NCI-H2227 (cell line): ENCODE measurements around the gene AXIN2.
"Not testable (repeated sequence)": the region's sequence is repeated elsewhere in the genome, so short reads cannot be mapped to it uniquely, and the experiment has no call there.

Experiments used
- DNase-seq: peaks from one replicate; lab custom pipeline; 2025; ENCODE audit not compliant: unreplicated experiment; lab: John Stamatoyannopoulos, UW

The AXIN2 gene

GRCh38 chr17:65523853-65524664 lies 37.4 kb downstream of the AXIN2 start:
- DNase-seq, result no peak

DNA sequence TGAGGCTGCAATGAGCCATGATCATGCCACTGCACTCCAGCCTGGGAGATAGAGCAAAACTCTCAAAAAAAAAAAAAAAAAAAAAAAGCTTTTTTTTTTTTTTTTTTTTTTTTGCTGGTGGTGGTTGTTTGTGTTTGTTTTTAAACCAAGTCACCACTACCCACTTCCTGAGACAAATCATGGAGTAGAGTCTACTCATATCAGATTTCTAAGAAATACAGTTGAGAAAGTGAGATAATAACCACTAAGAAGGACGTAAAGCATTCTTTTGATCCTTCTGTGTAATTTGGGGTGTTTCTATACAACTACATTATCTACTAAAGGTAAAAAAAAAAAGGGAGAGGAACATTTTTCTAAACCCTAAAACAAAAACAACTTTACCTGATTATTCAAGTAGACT lies 38.0 kb downstream of the AXIN2 start:
- no peak for DNase-seq

- no peak for DNase-seq
Observed at GRCh38 chr17:65522751-65523404, 38.6 kb downstream of the AXIN2 start.

- peak; percentile 12 for DNase-seq
Observed at GRCh38 chr17:65519462-65519861, 42.0 kb downstream of the AXIN2 start.

- DNase-seq, result no peak
Observed at GRCh38 chr17:65518256-65518655, 43.2 kb downstream of the AXIN2 start.

DNA sequence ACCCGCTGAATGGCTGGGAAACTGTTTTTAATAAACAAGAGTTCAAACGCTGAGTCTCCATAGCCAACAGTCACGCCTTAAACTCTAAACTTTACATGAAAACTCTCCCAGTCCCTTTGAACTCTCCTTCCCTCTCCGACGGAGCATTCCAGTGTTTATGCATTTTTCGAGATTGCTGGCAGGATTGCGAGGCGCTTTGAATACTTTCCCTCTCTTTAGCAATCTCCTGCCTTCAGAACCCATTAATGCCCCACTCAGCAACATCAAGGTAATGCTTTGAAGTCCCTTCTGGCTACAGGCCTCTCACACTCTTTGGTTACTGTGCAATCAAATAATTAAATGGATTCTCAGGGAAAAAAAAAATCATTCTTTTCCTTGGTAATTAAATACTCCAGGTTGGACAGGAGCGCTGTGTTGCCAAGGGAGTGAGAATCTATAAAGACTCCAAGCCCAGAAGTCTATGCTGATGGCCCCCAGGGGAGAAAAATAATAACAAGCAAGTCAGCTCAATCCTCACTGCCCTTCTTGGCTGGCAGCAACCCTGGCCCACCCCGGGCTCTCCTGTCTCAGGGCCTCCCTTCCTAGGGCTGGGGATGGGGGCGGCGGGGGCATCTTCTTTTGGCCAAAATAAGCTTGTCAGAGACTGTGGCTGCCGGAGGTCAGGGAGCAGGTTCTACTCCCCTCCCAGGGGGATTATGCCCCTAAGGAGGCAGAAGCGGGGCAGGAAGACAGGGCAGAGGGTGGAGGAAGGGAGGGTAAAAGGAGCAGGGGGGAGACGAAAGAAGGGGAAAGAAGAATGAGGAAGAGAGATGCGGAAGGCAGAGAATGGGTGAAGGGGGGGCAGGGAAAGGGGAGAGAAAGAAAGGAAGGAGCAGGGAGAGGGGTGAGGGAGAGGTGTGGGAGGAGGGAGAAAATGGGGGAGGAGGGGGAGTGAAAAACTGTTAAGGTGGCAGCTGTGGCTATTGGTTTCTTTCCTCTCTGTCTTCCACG lies 45.2 kb downstream of the AXIN2 start:
- DNase-seq, result peak; percentile 48

GRCh38 chr17:65515512-65515911 lies 45.9 kb downstream of the AXIN2 start:
- DNase-seq, result no peak

GRCh38 chr17:65514541-65514940 lies 46.9 kb downstream of the AXIN2 start:
- no peak for DNase-seq

DNA sequence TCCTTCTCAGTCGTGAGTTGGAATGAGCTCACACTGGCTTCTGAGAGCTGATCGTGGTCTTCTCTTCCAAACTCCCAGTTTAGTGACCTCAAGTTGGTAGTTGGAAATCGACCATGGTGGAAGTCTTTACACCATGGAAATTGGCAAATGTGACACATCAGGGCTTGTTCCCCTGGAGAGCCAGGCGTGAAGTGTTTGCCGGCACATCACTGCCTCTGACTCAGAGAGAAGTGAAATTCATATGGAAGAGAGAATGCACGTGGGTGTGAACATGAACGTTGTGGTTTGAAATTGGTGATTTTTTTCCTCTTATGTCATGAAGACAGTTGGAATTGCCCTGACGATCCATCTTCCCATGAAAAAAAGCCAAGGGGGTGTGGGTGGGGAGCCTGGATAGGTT lies 47.4 kb downstream of the AXIN2 start:
- no peak for DNase-seq

DNA sequence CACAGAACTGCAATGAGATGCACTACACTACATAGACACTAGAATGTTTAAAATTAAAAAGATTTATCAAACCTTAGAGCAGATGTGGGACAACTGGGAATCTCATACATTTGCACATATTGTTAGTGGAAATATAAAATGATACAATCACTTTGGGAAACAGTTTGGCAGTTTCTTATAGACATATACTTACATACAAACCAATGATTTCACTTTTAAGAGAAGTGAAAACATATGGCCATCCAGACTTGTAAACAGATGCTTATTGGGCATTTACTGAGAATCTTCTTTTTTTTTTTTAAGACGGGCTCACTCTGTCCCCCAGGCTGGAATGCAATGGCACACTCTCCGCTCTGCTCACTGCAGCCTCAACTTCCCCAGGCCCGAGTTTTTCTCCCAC lies 50.1 kb downstream of the AXIN2 start:
- DNase-seq, result no peak

DNA sequence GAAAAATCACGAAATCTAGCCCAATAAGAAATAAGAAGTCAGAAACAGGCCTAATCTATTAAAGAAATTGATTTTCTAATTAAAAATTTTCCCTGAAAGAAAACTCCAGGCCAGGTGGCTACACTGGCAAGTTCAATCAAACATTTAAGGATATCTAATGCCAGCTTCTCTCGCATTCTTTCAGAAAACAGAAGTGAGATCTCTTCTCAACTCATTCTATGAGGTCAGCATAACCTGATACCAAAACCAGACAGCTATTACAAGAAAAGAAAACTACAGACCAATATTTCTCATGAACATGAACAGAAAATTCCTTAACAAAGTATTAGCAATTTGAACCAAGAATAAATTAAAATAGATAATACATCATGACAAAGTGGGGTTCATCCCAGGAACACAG lies 52.4 kb downstream of the AXIN2 start:
- DNase-seq, result no peak

GRCh38 chr17:65504673-65505072 lies 56.8 kb downstream of the AXIN2 start:
- not testable (repeated sequence) for DNase-seq

DNA sequence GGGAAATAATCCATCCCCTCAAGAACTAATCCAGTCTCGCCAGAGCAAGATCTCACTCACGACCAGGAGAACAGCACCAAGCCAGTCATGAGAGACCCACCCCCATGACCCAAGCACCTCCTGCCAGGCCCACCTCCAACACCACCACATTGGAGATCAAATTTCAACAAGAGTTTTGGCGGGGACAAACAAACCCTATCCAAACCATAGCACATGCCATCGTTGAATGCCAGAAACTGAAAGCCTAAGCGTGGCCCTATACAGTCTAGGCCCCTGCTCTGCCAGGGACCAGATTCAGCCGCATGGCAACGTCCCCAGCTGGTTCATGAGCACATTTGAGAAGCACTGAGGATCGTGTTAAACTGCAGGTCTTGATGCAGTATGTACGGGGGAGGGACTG lies 57.3 kb downstream of the AXIN2 start:
- no peak for DNase-seq

GRCh38 chr17:65503557-65503956 lies 57.9 kb downstream of the AXIN2 start:
- no peak for DNase-seq

- DNase-seq, result no peak
Observed at GRCh38 chr17:65498816-65499215, 62.6 kb downstream of the AXIN2 start.

DNA sequence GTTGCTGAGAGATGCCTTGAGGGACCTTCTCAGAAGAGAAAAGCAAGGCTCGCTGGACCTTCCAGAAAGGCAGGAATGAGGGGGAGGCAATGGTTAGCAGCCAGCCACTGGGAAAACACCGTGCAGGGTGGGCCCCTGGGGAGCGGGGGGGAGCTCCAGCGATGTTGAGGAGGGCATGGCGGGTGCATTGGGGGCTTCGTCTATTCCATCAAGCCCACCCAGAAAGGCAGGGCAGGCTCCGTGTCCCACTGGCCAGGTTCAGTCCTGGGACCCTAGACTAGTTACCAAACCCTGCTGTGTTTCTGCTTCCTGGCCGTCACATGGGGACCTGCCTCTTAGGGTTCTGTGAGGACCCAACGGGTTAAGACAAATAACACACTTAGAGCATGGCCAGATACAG lies 64.6 kb downstream of the AXIN2 start:
- DNase-seq, result no peak

GRCh38 chr17:65495122-65496055 lies 66.1 kb downstream of the AXIN2 start:
- peak; percentile 42 for DNase-seq

- DNase-seq, result no peak
Observed at GRCh38 chr17:65489413-65490155, 71.9 kb downstream of the AXIN2 start.

DNA sequence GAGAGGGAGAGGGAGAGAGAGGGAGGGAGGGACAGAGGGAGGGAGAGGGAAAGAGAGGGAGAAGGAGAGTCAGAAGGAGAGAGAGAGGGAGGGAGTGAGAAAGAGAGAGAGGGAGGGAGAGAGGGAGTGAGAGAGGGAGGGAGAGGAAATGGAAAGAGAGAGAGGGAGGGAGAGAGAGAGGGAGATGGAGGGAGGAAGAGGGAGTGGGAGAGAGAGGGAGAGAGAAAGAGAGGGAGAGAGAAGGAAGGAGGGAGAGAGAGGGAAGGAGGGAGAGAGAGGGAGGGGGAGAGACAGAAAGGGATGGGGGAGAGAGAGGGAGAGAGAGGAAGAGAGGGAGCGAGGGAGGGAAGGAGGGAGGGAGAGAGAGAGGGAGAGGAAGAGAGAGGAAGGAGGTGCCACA lies 72.8 kb downstream of the AXIN2 start:
- no peak for DNase-seq

DNA sequence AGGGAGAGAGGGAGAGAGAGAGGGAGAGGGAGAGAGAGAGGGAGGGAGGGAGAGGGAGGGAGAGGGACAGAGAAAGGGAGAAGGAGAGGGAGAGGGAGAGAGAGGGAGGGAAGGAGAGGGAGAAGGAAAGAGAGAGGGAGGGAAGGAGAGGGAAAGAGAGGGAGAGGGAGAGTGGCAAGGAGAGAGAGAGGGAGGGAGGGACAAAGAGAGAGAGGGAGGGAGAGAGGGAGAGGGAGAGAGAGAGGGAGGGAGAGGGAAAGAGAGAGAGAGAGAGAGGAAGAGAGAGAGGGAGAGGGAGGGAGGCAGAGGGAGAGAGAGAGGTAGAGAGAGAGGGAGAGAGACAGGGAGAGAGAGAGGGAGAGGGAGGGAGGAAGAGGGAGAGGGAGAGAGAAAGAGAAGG lies 73.5 kb downstream of the AXIN2 start:
- DNase-seq, result no peak
